Loucy (cell line): ENCODE measurements around the gene TARS2.

Experiments
- CTCF ChIP-seq: fragments of 200-600 bp; sonication (generic); conservative IDR thresholded peaks from 2 replicates; pipeline ENCODE4 v1.5.1; 2014; ENCODE audit warnings: mild to moderate bottlenecking, antibody characterized with exemption, low read length
- EZH2phosphoT487 ChIP-seq: fragments of 200-600 bp; IDR thresholded peaks from 2 replicates; pipeline ENCODE4 v1.6.1; 2018; ENCODE audit warnings: antibody characterized with exemption, mild to moderate bottlenecking, moderate library complexity, borderline replicate concordance

DNA sequence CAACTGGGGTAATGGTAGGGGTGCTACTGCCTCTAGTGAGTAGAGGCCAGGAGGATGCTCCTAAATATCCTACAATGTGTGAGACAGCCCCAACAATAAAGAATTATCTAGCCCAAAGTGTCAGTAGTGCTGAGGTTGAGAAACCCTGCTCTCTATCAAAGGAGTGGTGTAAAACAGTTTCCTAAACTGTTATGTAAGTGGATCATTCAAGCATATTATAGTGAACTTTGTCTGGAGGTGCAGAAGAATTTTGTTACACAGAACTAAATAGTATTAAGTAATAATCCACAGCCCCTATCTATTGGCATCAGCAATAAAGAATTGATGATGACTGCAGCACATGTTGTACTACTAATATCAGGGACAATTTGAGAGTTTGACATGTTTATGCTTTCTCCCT lies 20.3 kb upstream of the TARS2 start:
- no peak for TF ChIP-seq CTCF
- no peak for TF ChIP-seq EZH2phosphoT487
